ENCODE data around the gene MEGF9.

Gene MEGF9

GRCh38 chr9:120570296-120570695 lies 144.0 kb downstream of the MEGF9 start:
- TF ChIP-seq ZFX (IDR thresholded peaks at IDR 0.05) (no peak), CTCF (conservative IDR thresholded peaks at IDR 0.05) (no peak)
- peak overlapping the region; percentile 68 for H3K27ac ChIP-seq

GRCh38 chr9:120569556-120569955 lies 144.7 kb downstream of the MEGF9 start:
- TF ChIP-seq ZFX (IDR thresholded peaks at IDR 0.05): no peak
- no peak for TF ChIP-seq CTCF (conservative IDR thresholded peaks at IDR 0.05)
- no peak overlapping the region; the same call in 1 of the 2 replicates for H3K27ac ChIP-seq

GRCh38 chr9:120568816-120569215 lies 145.5 kb downstream of the MEGF9 start:
- H3K27ac ChIP-seq: no peak overlapping the region
- no peak for TF ChIP-seq ZFX (IDR thresholded peaks at IDR 0.05)
- TF ChIP-seq CTCF (conservative IDR thresholded peaks at IDR 0.05): no peak

GRCh38 chr9:120567874-120568273 lies 146.4 kb downstream of the MEGF9 start:
- TF ChIP-seq ZFX (IDR thresholded peaks at IDR 0.05): no peak
- TF ChIP-seq CTCF (conservative IDR thresholded peaks at IDR 0.05): no peak
- H3K27ac ChIP-seq: no peak overlapping the region

- TF ChIP-seq CTCF (conservative IDR thresholded peaks at IDR 0.05) (no peak), ZFX (IDR thresholded peaks at IDR 0.05) (no peak)
- no peak overlapping the region for H3K27ac ChIP-seq
Observed at GRCh38 chr9:120567081-120567480, 147.2 kb downstream of the MEGF9 start.

- no peak overlapping the region for H3K27ac ChIP-seq
- TF ChIP-seq CTCF (conservative IDR thresholded peaks at IDR 0.05): no peak
- TF ChIP-seq ZFX (IDR thresholded peaks at IDR 0.05): no peak
Observed at GRCh38 chr9:120564589-120564988, 149.7 kb downstream of the MEGF9 start.

GRCh38 chr9:120562861-120563443 lies 151.3 kb downstream of the MEGF9 start:
- H3K27ac ChIP-seq: no peak overlapping the region
- TF ChIP-seq ZFX (IDR thresholded peaks at IDR 0.05): no peak
- no peak for TF ChIP-seq CTCF (conservative IDR thresholded peaks at IDR 0.05)

Data from C4-2B (cell line).